B cell (primary cell): ENCODE data around the gene CCDC86. TPM values are rescaled to one million over a fixed set of nuclear protein-coding genes. Genes with fewer than 3 reads are reported as not detected.

Source experiments
- ATAC-seq: fragments of 200-7000 bp; cut with Tn5 transposase; one replicate; pipeline ENCODE4 v1.10.0; 2021; ENCODE audit warnings: low read depth, mild to moderate bottlenecking, moderate number of reproducible peaks, moderate library complexity
- CTCF ChIA-PET: fragments of 350-600 bp; sonication (Branson Sonifier 250); formaldehyde crosslinking; loops from one replicate; lab custom pipeline; 2021; ENCODE audit warnings: antibody characterized with exemption, inconsistent platforms; lab: Charles Lee
- POLR2A ChIA-PET: fragments of 350-600 bp; sonication (Branson Sonifier 250); formaldehyde crosslinking; loops from one replicate; lab custom pipeline; 2021; ENCODE audit warnings: antibody characterized with exemption; lab: Charles Lee
- DNase-seq: peaks from one replicate; pipeline ENCODE4 v3.0.0; 2013
- H2AFZ ChIP-seq: 2 replicates; pipeline ENCODE4 v1.6.1; 2012; ENCODE audit warnings: mild to moderate bottlenecking, low read depth, low read length; ENCODE audit not compliant: insufficient read depth, poor library complexity, severe bottlenecking
- H3K27ac ChIP-seq, 2 donors: 1 replicate in 1 of 2; 2 replicates in 1 of 2; pipeline ENCODE4 v1.5.1; 2012 to 2013; ENCODE audit warnings: low read length in 2 of 2, mild to moderate bottlenecking in 2 of 2, moderate library complexity in 1 of 2
- H3K27me3 ChIP-seq, 4 experiments: fragments of 200-600 bp in 1 of 4; sonication (generic) in 1 of 4; replicated peaks in 1 of 4; 1 replicate in 2 of 4; 2 replicates in 2 of 4; pipeline versions ENCODE4 v1.6.1 to v1.7.0; 2013 to 2016; ENCODE audit warnings: low read length in 3 of 4, mild to moderate bottlenecking in 2 of 4, mixed read lengths in 1 of 4, moderate library complexity in 1 of 4; ENCODE audit not compliant: insufficient read depth in 4 of 4, control insufficient read depth in 3 of 4; ENCODE audit errors: control extremely low read depth in 1 of 4
- H3K36me3 ChIP-seq, 2 experiments: replicated peaks in 1 of 2; 1 replicate in 1 of 2; 2 replicates in 1 of 2; pipeline versions ENCODE4 v1.6.1 to v1.7.1; 2013; ENCODE audit warnings: low read length in 1 of 2; ENCODE audit not compliant: insufficient read depth in 2 of 2, control insufficient read depth in 1 of 2; ENCODE audit errors: control extremely low read depth in 1 of 2, extremely low read depth in 1 of 2
- H3K4me1 ChIP-seq, 2 donors: fragments of 200-600 bp in 1 of 2; sonication (generic) in 1 of 2; 1 replicate in 1 of 2; 2 replicates in 1 of 2; pipeline versions ENCODE4 v1.5.1 to v1.6.1; 2013 to 2017; ENCODE audit warnings: low read length in 2 of 2; ENCODE audit not compliant: control insufficient read depth in 2 of 2, insufficient read depth in 2 of 2
- H3K4me2 ChIP-seq: replicated peaks from 2 replicates; pipeline ENCODE3; 2012; ENCODE audit warnings: mild to moderate bottlenecking, low read depth, low read length; ENCODE audit not compliant: poor library complexity, severe bottlenecking
- H3K4me3 ChIP-seq, 5 experiments: fragments of 200-600 bp in 1 of 5; sonication (generic) in 1 of 5; 1 replicate in 3 of 5; 2 replicates in 2 of 5; pipeline versions ENCODE4 v1.5.1 to v1.7.0; 2011 to 2016; ENCODE audit warnings: low read length in 4 of 5, mild to moderate bottlenecking in 4 of 5, low read depth in 2 of 5, control low read depth in 1 of 5, moderate library complexity in 1 of 5; ENCODE audit not compliant: insufficient read depth in 1 of 5; ENCODE audit errors: control extremely low read depth in 1 of 5, extremely low read depth in 1 of 5
- H3K79me2 ChIP-seq: fragments of 200-600 bp; sonication (generic); one replicate; pipeline ENCODE4 v1.6.0; 2016; ENCODE audit warnings: low read length; ENCODE audit not compliant: control insufficient read depth, insufficient read depth
- H3K9ac ChIP-seq: fragments of 200-600 bp; sonication (generic); 2 replicates; pipeline ENCODE4 v1.6.1; 2017; ENCODE audit warnings: mild to moderate bottlenecking, low read length, moderate library complexity
- H3K9me3 ChIP-seq, 3 donors: one replicate each; pipeline versions ENCODE4 v1.6.1 to v1.7.1; 2013; ENCODE audit warnings: low read length in 2 of 3; ENCODE audit not compliant: control insufficient read depth in 2 of 3, insufficient read depth in 1 of 3; ENCODE audit errors: control extremely low read depth in 1 of 3
- H4K20me1 ChIP-seq: 2 replicates; pipeline ENCODE4 v1.6.0; 2012; ENCODE audit warnings: mild to moderate bottlenecking, low read length; ENCODE audit not compliant: insufficient read depth, control insufficient read depth, poor library complexity, severe bottlenecking
- H3K27ac Mint-ChIP-seq: one replicate; pipeline ENCODE4 v1.8.0; 2021; ENCODE audit warnings: mixed read lengths
- H3K27me3 Mint-ChIP-seq: one replicate; pipeline ENCODE4 v1.8.0; 2021; ENCODE audit warnings: mixed read lengths
- H3K4me1 Mint-ChIP-seq: one replicate; pipeline ENCODE4 v1.8.0; 2021; ENCODE audit warnings: mixed read lengths
- H3K4me3 Mint-ChIP-seq: one replicate; pipeline ENCODE4 v1.8.0; 2021; ENCODE audit warnings: mixed read lengths
- H3K9me3 Mint-ChIP-seq: one replicate; pipeline ENCODE4 v1.8.0; 2022; ENCODE audit warnings: mixed read lengths; ENCODE audit not compliant: insufficient read depth
- EZH2 ChIP-seq: IDR thresholded peaks from 2 replicates; pipeline ENCODE4 v1.6.1; 2012; ENCODE audit warnings: borderline replicate concordance, low read depth, mild to moderate bottlenecking, moderate library complexity, low read length; ENCODE audit not compliant: insufficient read depth, poor library complexity, severe bottlenecking
- WGBS: methylation state at CpG from one replicate; pipeline ENCODE4 v1.1.5; 2013; ENCODE audit warnings: missing lambda C conversion rate; ENCODE audit not compliant: insufficient coverage; 5-methylcytosine and 5-hydroxymethylcytosine counted together
- intact Hi-C: fragments of 100-400 bp; cut with micrococcal nuclease; formaldehyde crosslinking; loops from one replicate; pipeline ENCODE4 v1.10.0; 2022
- polyA plus RNA-seq: library from polyadenylated mRNA; depleted of rRNA; stranded (reverse); fragments of >200 nt; gene quantifications from 2 replicates; pipeline ENCODE4 v1.2.3, GENCODE V29; 2012
- total RNA-seq, 2 donors: library from RNA; stranded (reverse); fragments of 120-200 nt in 1 of 2; gene quantifications; 1 replicate in 1 of 2; 2 replicates in 1 of 2; pipeline versions ENCODE4 v1.2.3 to v1.2.4, GENCODE V29; 2013 to 2022
- TF ChIP-seq, protein P1 (sequence below): fragments of 200-600 bp; IDR thresholded peaks from one replicate; pipeline ENCODE4 v1.8.0; 2022; ENCODE audit warnings: antibody characterized with exemption, mild to moderate bottlenecking

Gene CCDC86
- total and polyA plus RNA-seq, 2 donors (not counting 1 experiment from before 2014, with no cell fraction given), result 10.5 to 12.4 TPM

DNA sequence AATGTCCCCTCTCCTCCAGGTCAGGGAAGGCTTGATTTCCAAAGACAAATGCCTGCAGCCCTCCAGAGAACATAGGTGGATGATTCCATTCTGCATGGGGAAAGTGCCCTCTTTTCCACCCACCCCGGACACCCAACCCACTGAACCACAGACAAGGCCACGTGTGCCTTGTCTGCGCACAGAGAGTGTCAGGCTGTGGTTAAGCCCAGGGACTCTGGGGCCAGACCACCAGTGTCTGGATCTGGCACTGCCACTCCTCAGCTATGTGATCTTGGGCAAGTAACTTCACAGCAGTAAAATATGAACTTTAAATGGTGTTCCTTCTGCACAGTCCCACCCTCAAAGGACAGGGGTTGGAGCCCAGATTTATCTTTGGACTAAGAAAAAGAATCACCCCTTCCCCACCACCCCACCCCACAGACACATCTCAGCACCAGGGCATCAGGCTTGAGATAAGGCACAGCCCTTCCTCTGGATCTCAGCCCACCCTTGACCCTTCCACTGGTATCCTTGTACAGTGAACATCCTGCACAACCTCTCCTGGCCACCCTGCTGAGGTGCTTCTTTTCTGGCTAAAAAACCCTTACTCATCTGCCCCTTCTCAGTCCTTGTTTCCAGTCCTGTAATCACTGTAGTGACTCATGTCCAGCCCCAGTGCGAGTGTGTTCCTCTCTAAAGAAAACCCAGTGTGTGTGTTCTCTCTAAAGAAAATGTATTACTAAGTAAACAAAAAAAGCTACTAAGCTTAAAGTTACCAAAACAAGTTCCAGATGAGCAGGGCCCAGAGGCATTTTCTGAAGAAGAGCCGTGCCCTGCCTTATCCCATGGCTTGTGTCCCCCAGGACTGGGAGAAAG, 15.7 kb downstream of the CCDC86 start:
- peaks cover 9% of the 10 kb centered on the region for H3K4me1 Mint-ChIP-seq
- no peak overlapping the region for H3K4me3 Mint-ChIP-seq
- TF ChIP-seq, protein P1, sequence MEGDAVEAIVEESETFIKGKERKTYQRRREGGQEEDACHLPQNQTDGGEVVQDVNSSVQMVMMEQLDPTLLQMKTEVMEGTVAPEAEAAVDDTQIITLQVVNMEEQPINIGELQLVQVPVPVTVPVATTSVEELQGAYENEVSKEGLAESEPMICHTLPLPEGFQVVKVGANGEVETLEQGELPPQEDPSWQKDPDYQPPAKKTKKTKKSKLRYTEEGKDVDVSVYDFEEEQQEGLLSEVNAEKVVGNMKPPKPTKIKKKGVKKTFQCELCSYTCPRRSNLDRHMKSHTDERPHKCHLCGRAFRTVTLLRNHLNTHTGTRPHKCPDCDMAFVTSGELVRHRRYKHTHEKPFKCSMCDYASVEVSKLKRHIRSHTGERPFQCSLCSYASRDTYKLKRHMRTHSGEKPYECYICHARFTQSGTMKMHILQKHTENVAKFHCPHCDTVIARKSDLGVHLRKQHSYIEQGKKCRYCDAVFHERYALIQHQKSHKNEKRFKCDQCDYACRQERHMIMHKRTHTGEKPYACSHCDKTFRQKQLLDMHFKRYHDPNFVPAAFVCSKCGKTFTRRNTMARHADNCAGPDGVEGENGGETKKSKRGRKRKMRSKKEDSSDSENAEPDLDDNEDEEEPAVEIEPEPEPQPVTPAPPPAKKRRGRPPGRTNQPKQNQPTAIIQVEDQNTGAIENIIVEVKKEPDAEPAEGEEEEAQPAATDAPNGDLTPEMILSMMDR, result no peak
- TF ChIP-seq EZH2, result no peak
- Histone ChIP-seq H3K9me3 (no peaks in the 10 kb centered on the region), H3K27me3 (peaks cover 0 to 3% (median 0%) of the 10 kb centered on the region in 4 experiments), H3K27ac (no peak overlapping the region), H3K4me3 (no peak overlapping the region), H3K79me2 (no peaks in the 10 kb centered on the region), H3K36me3 (no peaks in the 10 kb centered on the region), H3K4me1 (peaks cover 4 to 7% of the 10 kb centered on the region in 2 donors), H3K4me2 (no peak overlapping the region), H2AFZ (no peak overlapping the region), H4K20me1 (no peaks in the 10 kb centered on the region), H3K9ac (no peak overlapping the region)
- no peaks in the 10 kb centered on the region for H3K27me3 Mint-ChIP-seq
- H3K9me3 Mint-ChIP-seq, result no peaks in the 10 kb centered on the region
- POLR2A ChIA-PET, result no interaction called here
- H3K27ac Mint-ChIP-seq, result no peak overlapping the region
- intact Hi-C loops, result no loop called here
- CTCF ChIA-PET, result no interaction called here
- DNase-seq, result no peak
- WGBS, result 54% methylated on average over 3 of the region's 5 CpGs
- no peak for ATAC-seq

DNA sequence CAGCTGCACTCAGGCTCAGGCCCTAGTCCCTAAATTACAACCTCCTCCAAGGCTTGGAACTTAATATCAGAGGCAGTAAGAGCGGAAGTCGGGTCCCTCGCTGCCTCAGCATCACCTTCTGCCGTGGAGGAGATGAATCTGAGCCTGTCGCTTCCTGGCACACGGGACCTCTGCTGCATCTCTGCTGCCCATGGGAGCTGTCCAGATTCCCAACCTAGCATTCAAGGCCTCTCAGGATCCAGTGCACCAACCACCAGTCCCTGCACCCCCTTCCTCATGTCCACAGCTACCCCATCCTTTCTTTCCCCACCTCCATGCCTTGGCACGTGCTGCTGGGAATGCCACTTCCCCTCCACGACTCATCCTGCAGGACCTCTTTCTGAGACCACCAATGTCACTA, 16.3 kb downstream of the CCDC86 start:
- H3K27ac Mint-ChIP-seq, result no peak overlapping the region
- no peaks in the 10 kb centered on the region for H3K27me3 Mint-ChIP-seq
- intact Hi-C loops, result no loop called here
- Histone ChIP-seq H3K4me1 (peaks cover 4 to 7% of the 10 kb centered on the region in 2 donors), H3K4me3 (no peak overlapping the region), H3K4me2 (no peak overlapping the region), H3K9me3 (no peaks in the 10 kb centered on the region), H2AFZ (no peak overlapping the region), H3K79me2 (no peaks in the 10 kb centered on the region), H3K27me3 (peaks cover 0 to 3% (median 0%) of the 10 kb centered on the region in 4 experiments), H3K36me3 (no peaks in the 10 kb centered on the region), H3K27ac (no peak overlapping the region), H4K20me1 (no peaks in the 10 kb centered on the region), H3K9ac (no peak overlapping the region)
- no peak overlapping the region for H3K4me3 Mint-ChIP-seq
- TF ChIP-seq EZH2, result no peak
- TF ChIP-seq, protein P1, result no peak
- no peak for ATAC-seq
- H3K9me3 Mint-ChIP-seq, result no peaks in the 10 kb centered on the region
- 91% methylated on average over 7 of the region's 8 CpGs for WGBS
- no peak for DNase-seq
- ChIA-PET POLR2A (no interaction called here), CTCF (no interaction called here)
- H3K4me1 Mint-ChIP-seq, result peaks cover 9% of the 10 kb centered on the region
